Myocyte (in vitro differentiated cells): Measurements from ENCODE around the gene UXS1. TPM values are rescaled to one million over a fixed set of nuclear protein-coding genes. Genes with fewer than 3 reads are reported as not detected.

Experiments used
- DNase-seq: peaks from one replicate; pipeline ENCODE4 v3.0.0-alpha.2; 2012; ENCODE audit warnings: low read depth
- total RNA-seq: library from RNA; depleted of rRNA; stranded (reverse); fragments of >200 nt; gene quantifications from 2 replicates; pipeline ENCODE4 v1.2.3, GENCODE V29; 2014

Gene UXS1
- total RNA-seq, 1 donor from 2014 or later: 51.1 TPM

- DNase-seq: no peak
These were observed 31.9 kb downstream of the UXS1 start for GRCh38 chr2:106161938-106162820.

GRCh38 chr2:106161341-106161740 is 32.8 kb downstream of the UXS1 start:
- DNase-seq: no peak

DNA sequence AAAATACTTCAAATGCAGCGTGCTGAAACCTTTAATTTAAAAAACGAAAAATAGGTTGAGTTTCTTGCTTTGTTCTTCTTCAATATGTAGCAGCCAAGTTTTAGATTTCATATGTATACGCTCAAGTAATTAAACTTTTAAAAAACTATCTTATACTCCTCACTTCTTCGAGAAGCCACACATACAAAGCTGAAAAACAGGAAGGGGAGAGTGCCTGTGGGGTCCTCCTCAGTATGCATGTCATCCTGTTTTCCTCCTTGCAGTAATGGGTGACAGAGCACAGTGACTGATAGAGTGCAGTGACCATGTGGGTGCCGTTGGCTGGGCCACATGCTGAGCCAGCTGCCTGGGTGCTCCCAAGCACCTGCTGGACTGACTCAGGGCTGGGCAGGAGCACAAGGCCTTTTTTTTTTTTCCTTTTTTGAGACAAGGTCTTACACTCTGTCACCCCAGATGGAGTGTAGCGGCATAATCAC is 33.3 kb downstream of the UXS1 start:
- DNase-seq: peak; percentile 75

- DNase-seq: no peak
These were observed 34.0 kb downstream of the UXS1 start for GRCh38 chr2:106159866-106160785.

- DNase-seq: no peak
These were observed 35.2 kb downstream of the UXS1 start for GRCh38 chr2:106158871-106159270.

- DNase-seq: no peak
These were observed 36.0 kb downstream of the UXS1 start for GRCh38 chr2:106158131-106158530.

DNA sequence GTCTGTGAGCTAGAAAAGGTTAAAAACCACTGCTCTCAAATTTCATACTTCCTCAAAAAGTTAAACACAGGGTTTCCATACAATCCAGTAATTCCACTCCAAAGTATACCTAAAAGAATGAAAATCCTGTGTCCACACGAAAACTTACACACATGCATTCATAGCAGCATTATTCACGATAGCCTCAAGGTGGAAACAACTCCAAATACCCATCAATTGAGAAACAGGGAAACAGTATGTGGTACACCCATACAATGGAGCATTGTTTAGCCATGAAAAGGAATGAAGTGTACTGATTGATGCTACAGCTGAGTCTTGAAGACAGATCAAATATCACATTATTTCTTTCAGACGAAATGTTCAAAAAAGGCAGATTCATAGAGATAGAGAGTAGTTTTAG is 36.7 kb downstream of the UXS1 start:
- no peak for DNase-seq

DNA sequence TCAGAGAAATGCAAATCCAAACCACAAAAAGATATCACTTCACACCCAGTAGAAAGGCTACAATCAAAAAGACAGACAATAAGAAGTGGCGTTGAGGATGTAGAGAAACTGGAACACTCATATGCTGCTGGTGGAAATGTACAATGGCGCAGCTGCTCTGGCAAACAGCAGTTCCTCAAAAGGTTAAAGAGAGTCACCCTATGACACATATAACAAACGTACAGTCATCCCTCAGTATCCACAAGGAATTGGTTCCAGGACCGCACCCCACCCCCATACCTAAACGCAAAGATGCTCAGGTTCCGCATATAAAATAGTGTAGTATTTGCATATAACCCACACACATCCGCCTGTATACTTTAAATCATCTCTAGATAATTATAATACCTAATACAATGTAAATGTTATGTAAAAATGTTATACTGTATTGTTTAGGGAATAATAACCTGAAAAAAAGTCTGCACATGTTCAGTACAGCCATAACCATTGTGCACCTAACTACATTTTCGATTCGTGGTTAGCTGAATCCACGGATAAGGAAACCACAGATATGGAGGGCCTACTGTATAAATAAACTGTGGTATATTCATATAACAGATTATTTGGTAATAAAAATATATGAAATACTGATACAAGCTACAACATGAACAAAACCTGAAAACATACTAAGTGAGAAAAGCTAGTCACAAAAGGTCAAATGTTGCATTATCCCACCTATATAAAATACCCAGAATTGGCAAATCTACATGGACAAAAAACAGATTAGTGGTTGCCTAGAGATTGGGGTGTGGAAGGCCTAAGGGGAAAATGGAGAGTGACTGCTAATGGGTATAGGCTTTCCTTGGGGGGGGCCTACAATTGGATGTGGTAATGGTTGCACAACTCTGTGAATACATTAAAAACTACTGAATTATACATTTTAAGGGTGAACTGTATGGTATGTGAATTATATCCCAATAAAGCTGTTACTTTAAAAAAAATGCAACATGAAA is 37.5 kb downstream of the UXS1 start:
- DNase-seq: no peak

GRCh38 chr2:106153781-106154180 is 40.3 kb downstream of the UXS1 start:
- DNase-seq: no peak

DNA sequence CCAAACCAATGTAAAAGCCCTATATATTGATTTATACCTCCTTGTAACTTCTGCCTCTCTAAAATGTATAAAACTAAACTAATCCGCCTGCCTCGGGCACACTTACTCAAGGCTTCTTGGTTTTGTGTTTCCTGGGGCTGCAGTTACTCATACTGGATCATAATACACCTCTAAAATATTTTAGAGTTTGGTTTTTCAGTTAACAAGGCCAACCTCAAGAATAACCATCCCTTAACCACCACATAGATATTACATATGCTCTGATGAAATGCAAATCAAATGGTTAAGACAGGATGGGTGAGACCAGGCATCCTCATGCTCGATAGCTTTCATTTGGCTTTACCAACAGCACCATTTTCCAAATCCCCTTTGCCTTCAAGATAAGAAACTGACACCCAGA is 46.4 kb downstream of the UXS1 start:
- DNase-seq: no peak

- peak; percentile 32 for DNase-seq
These were observed 46.9 kb downstream of the UXS1 start for GRCh38 chr2:106147159-106147558.

- no peak for DNase-seq
These were observed 49.3 kb downstream of the UXS1 start for GRCh38 chr2:106144621-106145331.

- peak; percentile 29 for DNase-seq
These were observed 50.4 kb downstream of the UXS1 start for GRCh38 chr2:106143495-106144215.

DNA sequence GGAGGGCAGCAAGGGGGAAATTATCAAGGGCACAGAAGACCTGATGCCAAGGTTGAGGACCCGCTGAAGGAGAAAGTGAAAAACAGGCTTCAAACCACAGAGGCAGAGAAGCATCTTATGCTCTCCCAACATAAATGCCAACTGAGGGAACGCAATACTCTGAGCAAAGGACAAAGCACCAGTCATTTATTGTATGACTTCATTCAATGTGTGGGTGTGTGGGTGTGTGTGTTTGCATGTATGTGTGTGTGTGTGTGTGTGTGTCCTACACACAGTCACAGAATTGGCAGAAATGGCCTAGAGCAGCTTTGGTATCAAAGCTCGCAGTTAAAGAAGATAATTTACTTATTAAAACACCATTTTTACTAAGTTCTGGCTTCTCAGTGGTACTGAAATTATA is 51.4 kb downstream of the UXS1 start:
- no peak for DNase-seq

DNA sequence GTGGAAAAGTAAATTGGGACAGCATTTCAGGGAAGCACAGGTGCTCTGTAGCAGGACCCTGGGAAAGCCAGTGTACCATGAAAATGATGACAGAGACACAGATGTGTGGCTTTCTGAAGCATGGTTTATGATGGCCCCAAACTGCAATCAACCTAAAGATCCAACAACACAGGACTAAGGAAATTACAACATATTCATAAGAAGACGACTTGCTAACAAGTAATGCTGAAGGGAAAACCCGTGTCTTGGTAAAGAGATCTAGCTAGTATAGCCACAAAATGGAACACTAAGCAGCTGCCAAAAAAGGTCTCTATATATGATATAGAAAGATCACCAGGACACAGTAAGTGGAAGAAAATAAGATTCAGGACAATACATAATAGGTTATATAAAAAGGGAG is 53.2 kb downstream of the UXS1 start:
- no peak for DNase-seq

- DNase-seq: no peak
These were observed 54.0 kb downstream of the UXS1 start for GRCh38 chr2:106140113-106140512.

- DNase-seq: peak; percentile 75
These were observed 54.7 kb downstream of the UXS1 start for GRCh38 chr2:106139238-106139935.

- DNase-seq: no peak
These were observed 55.4 kb downstream of the UXS1 start for GRCh38 chr2:106138543-106139237.
